ENCODE data around the gene OR13D1.

DNA sequence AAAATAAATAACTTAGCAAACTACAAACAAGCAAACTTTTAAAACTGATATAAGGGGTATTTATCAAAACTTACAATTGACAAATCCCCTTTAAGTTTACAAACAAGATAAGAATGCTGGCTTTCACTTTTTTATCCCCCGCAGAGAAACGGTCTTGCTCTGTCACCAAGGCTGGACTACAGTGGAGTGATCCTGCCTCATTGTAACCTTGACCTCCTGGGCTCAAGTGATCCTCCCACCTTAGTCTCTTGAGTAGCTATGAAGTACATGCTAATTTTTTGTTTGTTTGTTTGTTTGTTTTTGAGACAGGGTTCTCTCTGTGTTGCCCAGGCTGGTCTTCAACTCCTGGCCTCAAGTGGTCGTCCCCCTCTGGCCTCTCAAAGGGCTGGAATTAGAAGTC is 44.1 kb downstream of the OR13D1 start:
- TF ChIP-seq EP300 (IDR thresholded peaks at IDR 0.05): no peak
- TF ChIP-seq, protein P1, sequence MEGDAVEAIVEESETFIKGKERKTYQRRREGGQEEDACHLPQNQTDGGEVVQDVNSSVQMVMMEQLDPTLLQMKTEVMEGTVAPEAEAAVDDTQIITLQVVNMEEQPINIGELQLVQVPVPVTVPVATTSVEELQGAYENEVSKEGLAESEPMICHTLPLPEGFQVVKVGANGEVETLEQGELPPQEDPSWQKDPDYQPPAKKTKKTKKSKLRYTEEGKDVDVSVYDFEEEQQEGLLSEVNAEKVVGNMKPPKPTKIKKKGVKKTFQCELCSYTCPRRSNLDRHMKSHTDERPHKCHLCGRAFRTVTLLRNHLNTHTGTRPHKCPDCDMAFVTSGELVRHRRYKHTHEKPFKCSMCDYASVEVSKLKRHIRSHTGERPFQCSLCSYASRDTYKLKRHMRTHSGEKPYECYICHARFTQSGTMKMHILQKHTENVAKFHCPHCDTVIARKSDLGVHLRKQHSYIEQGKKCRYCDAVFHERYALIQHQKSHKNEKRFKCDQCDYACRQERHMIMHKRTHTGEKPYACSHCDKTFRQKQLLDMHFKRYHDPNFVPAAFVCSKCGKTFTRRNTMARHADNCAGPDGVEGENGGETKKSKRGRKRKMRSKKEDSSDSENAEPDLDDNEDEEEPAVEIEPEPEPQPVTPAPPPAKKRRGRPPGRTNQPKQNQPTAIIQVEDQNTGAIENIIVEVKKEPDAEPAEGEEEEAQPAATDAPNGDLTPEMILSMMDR (IDR thresholded peaks at IDR 0.05): no peak
- TF ChIP-seq POLR2A (IDR thresholded peaks at IDR 0.05): no peak

All from ovary (tissue), 3 donors.